ENCODE measurements around the gene SHANK1. TPM values are rescaled to one million over a fixed set of nuclear protein-coding genes. Genes with fewer than 3 reads are reported as not detected.

SHANK1 gene
- total and polyA plus RNA-seq, 2 donors (not counting 3 experiments of a cell fraction or from before 2014, with no cell fraction given) = 0.66 to 1.9 TPM

GRCh38 chr19:50693064-50693975 is 26.3 kb downstream of the SHANK1 start:
- H3K79me2 ChIP-seq (ENCODE audit: control insufficient read depth, insufficient read depth, low read length) = no peaks in the 10 kb centered on the region
- no peaks in the 10 kb centered on the region for H3K9me1 ChIP-seq (replicated peaks; ENCODE audit: control insufficient read depth, extremely low read depth, insufficient read depth, low read length)
- H2AFZ ChIP-seq (ENCODE audit: low read depth, low read length) = no peak overlapping the region
- intact Hi-C loops (cut with micrococcal nuclease) (no loop called here), dilution Hi-C loops (cut with MboI; ENCODE audit: extremely low pct_ligation_motif_present, low sequenced_read_pairs) (no loop called here)
- no peak overlapping the region for H3K27ac ChIP-seq (ENCODE audit: insufficient read depth, low read depth, low read length)
- DNase-seq (ENCODE audit: low read depth, low spot score) (no peak), FAIRE-seq (no peak)
- no peaks in the 10 kb centered on the region for H3K4me1 ChIP-seq (ENCODE audit: control insufficient read depth, extremely low read depth, insufficient read depth, low read length)
- ChIA-PET POLR2A (no interaction called here), CTCF (no interaction called here)
- peaks cover 12 to 22% of the 10 kb centered on the region in 2 experiments for H3K27me3 ChIP-seq (ENCODE audit: control insufficient read depth in 2 of 2, insufficient read depth in 2 of 2, low read length in 2 of 2)
- no peaks in the 10 kb centered on the region for H3K9me3 ChIP-seq (replicated peaks; ENCODE audit: control insufficient read depth, insufficient read depth, low read length)
- no peak overlapping the region for H3K4me2 ChIP-seq (ENCODE audit: insufficient read depth, low read length)
- no peak overlapping the region for H3K9ac ChIP-seq (replicated peaks; ENCODE audit: extremely low read depth, insufficient read depth, low read length)
- no peaks in the 10 kb centered on the region for H4K20me1 ChIP-seq (replicated peaks; ENCODE audit: control insufficient read depth, extremely low read depth, insufficient read depth, low read length)
- no peak overlapping the region for H3K4me3 ChIP-seq (replicated peaks in 1 of 3; ENCODE audit: insufficient read depth in 1 of 3, low read depth in 1 of 3, low read length in 3 of 3)
- H3K36me3 ChIP-seq (ENCODE audit: control insufficient read depth in 2 of 2, extremely low read depth in 1 of 2, insufficient read depth in 2 of 2, low read length in 2 of 2) = no peaks in the 10 kb centered on the region
- no TSS peak for BruUV-seq (replicated peaks)
- TF ChIP-seq JUN (IDR thresholded peaks at IDR 0.05; ENCODE audit: borderline replicate concordance, insufficient read depth, insufficient read length, low read depth) = no peak
- TF ChIP-seq POLR2A (IDR thresholded peaks at IDR 0.05; ENCODE audit: low read depth, low read length) = no peak
- TF ChIP-seq, protein P1, sequence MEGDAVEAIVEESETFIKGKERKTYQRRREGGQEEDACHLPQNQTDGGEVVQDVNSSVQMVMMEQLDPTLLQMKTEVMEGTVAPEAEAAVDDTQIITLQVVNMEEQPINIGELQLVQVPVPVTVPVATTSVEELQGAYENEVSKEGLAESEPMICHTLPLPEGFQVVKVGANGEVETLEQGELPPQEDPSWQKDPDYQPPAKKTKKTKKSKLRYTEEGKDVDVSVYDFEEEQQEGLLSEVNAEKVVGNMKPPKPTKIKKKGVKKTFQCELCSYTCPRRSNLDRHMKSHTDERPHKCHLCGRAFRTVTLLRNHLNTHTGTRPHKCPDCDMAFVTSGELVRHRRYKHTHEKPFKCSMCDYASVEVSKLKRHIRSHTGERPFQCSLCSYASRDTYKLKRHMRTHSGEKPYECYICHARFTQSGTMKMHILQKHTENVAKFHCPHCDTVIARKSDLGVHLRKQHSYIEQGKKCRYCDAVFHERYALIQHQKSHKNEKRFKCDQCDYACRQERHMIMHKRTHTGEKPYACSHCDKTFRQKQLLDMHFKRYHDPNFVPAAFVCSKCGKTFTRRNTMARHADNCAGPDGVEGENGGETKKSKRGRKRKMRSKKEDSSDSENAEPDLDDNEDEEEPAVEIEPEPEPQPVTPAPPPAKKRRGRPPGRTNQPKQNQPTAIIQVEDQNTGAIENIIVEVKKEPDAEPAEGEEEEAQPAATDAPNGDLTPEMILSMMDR (IDR thresholded peaks at IDR 0.05; ENCODE audit: extremely low read depth in 1 of 2, insufficient read depth in 1 of 2, low read depth in 1 of 2, low read length in 2 of 2) = no peak
- no peak for TF ChIP-seq FOS (IDR thresholded peaks at IDR 0.05; ENCODE audit: borderline replicate concordance, insufficient read depth, low read length)

DNA sequence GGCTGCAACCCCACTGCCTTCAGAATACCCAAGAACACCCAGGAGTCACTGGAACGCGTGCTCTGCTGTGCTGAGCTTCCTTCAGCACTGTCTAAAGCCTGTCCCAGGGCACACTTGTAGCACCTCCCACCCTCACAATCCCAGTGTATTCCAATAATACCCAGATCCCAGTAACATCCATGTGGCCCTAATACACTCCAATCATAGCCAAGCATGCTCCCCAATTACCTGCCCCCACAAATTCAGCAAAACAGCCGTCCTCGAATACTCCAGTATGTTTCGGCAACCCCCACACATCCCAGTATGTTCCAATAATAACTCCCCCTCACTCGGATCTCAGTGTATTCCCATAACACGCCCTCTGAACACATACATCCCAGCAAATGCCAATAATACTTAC is 29.2 kb downstream of the SHANK1 start:
- H3K9me3 ChIP-seq (replicated peaks; ENCODE audit: control insufficient read depth, insufficient read depth, low read length) = no peaks in the 10 kb centered on the region
- POLR2A ChIA-PET = no interaction called here
- no peaks in the 10 kb centered on the region for H3K9me1 ChIP-seq (replicated peaks; ENCODE audit: control insufficient read depth, extremely low read depth, insufficient read depth, low read length)
- H3K4me2 ChIP-seq (ENCODE audit: insufficient read depth, low read length) = no peak overlapping the region
- H3K4me1 ChIP-seq (ENCODE audit: control insufficient read depth, extremely low read depth, insufficient read depth, low read length) = no peaks in the 10 kb centered on the region
- TF ChIP-seq POLR2A (IDR thresholded peaks at IDR 0.05; ENCODE audit: low read depth, low read length) = no peak
- TF ChIP-seq GATA2 (IDR thresholded peaks at IDR 0.05; ENCODE audit: insufficient read depth, insufficient read length, low read depth, low read length) = no peak
- DNase-seq (ENCODE audit: low read depth, low spot score) = no peak
- no peaks in the 10 kb centered on the region for H3K79me2 ChIP-seq (ENCODE audit: control insufficient read depth, insufficient read depth, low read length)
- no peak overlapping the region for H3K27ac ChIP-seq (ENCODE audit: insufficient read depth, low read depth, low read length)
- H3K9ac ChIP-seq (replicated peaks; ENCODE audit: extremely low read depth, insufficient read depth, low read length) = no peak overlapping the region
- H3K4me3 ChIP-seq (replicated peaks in 1 of 3; ENCODE audit: insufficient read depth in 1 of 3, low read depth in 1 of 3, low read length in 3 of 3) = no peak overlapping the region
- no peaks in the 10 kb centered on the region for H3K36me3 ChIP-seq (ENCODE audit: control insufficient read depth in 2 of 2, extremely low read depth in 1 of 2, insufficient read depth in 2 of 2, low read length in 2 of 2)
- H2AFZ ChIP-seq (ENCODE audit: low read depth, low read length) = no peak overlapping the region
- intact Hi-C loops (cut with micrococcal nuclease) (no loop called here), dilution Hi-C loops (cut with MboI; ENCODE audit: extremely low pct_ligation_motif_present, low sequenced_read_pairs) (no loop called here)
- no TSS peak for BruUV-seq (replicated peaks)
- no peak for FAIRE-seq
- CTCF ChIA-PET = interaction anchor here (1.1 to 1.5 kb wide), 2 partner anchors 10 to 21 kb away, joined by 3 to 8 read pairs; no protein-coding TSS in a partner anchor
- H4K20me1 ChIP-seq (replicated peaks; ENCODE audit: control insufficient read depth, extremely low read depth, insufficient read depth, low read length) = no peaks in the 10 kb centered on the region
- H3K27me3 ChIP-seq (ENCODE audit: control insufficient read depth in 2 of 2, insufficient read depth in 2 of 2, low read length in 2 of 2) = peaks cover 14 to 31% of the 10 kb centered on the region in 2 experiments

All from endothelial cell of umbilical vein (primary cell).